A549 (cell line): Measurements from ENCODE around the gene SMARCB1. TPM values are rescaled to one million over a fixed set of nuclear protein-coding genes. Genes with fewer than 3 reads are reported as not detected.

Source experiments
- ATAC-seq, 2 experiments: fragments of 200-7000 bp in 1 of 2; fragments of >200 bp in 1 of 2; cut with Nextera tagmentation in 1 of 2; cut with Tn5 transposase in 1 of 2; 3 replicates each; pipeline versions ENCODE4 v1.8.0 to v1.9.1; 2018 to 2020; ENCODE audit warnings: mild to moderate bottlenecking in 1 of 2, moderate library complexity in 1 of 2
- CTCF ChIA-PET: fragments of 300-600 bp; sonication (Branson Sonifier 250); formaldehyde crosslinking; extraction: SDS; loops from one replicate; lab custom pipeline; 2021; ENCODE audit warnings: antibody characterized with exemption, inconsistent platforms; lab: Yijun Ruan, JAX
- POLR2A ChIA-PET: fragments of 350-600 bp; formaldehyde crosslinking; extraction: SDS; loops from one replicate; lab custom pipeline; 2021; ENCODE audit warnings: antibody characterized with exemption, inconsistent platforms; lab: Yijun Ruan, JAX
- DNase-seq, 2 experiments: peaks; one replicate each; pipeline versions ENCODE4 v3.0.0 to v3.0.0-alpha.2; 2011 to 2016; ENCODE audit warnings: low read depth in 1 of 2, low spot score in 1 of 2
- FAIRE-seq: peaks from 2 replicates; lab custom pipeline; 2011; peaks lifted over from hg19 to GRCh38; lab: Jason Lieb, UNC
- H3K27ac ChIP-seq, 2 experiments: fragments of >200 bp; sonication (Bioruptor Twin); formaldehyde crosslinking; 3 replicates each; pipeline ENCODE4 v1.5.1; 2016 to 2017
- H3K4me1 ChIP-seq: fragments of >200 bp; sonication (Bioruptor Twin); formaldehyde crosslinking; 3 replicates; pipeline ENCODE4 v1.6.1; 2016
- H3K4me2 ChIP-seq: fragments of >200 bp; sonication (Bioruptor Twin); formaldehyde crosslinking; 3 replicates; pipeline ENCODE4 v1.6.1; 2016
- H3K4me3 ChIP-seq: fragments of >200 bp; sonication (Bioruptor Twin); formaldehyde crosslinking; 3 replicates; pipeline ENCODE4 v1.5.1; 2016
- H3K9me3 ChIP-seq: fragments of >200 bp; sonication (Bioruptor Twin); formaldehyde crosslinking; 3 replicates; pipeline ENCODE4 v1.6.1; 2016
- CBX2 ChIP-seq: fragments of 200-600 bp; sonication (generic); IDR thresholded peaks from 2 replicates; pipeline ENCODE4 v1.6.1; 2016; ENCODE audit warnings: low read depth, mild to moderate bottlenecking, borderline replicate concordance
- CHD4 ChIP-seq: fragments of 200-600 bp; sonication (generic); IDR thresholded peaks from 2 replicates; pipeline ENCODE4 v1.6.1; 2016; ENCODE audit warnings: antibody characterized with exemption, mild to moderate bottlenecking, borderline replicate concordance
- E2F6 ChIP-seq: IDR thresholded peaks from 2 replicates; pipeline ENCODE4 v1.6.1; 2012; ENCODE audit warnings: low read depth, borderline replicate concordance
- FOSB ChIP-seq: fragments of 250-450 bp; sonication (Bioruptor Pico); IDR thresholded peaks from 2 replicates; pipeline ENCODE4 v1.5.0; 2020; ENCODE audit warnings: mild to moderate bottlenecking, moderate library complexity
- FOSL2 ChIP-seq, 2 experiments: fragments of 450-650 bp in 1 of 2; fragments of >200 bp in 1 of 2; sonication (Bioruptor Twin) in 1 of 2; formaldehyde crosslinking; IDR thresholded peaks; 2 replicates each; pipeline versions ENCODE4 v1.5.0 to v1.6.1; 2016 to 2020; ENCODE audit warnings: mild to moderate bottlenecking in 1 of 2, moderate library complexity in 1 of 2
- GATA3 ChIP-seq: IDR thresholded peaks from 2 replicates; pipeline ENCODE4 v1.6.1; 2012; ENCODE audit warnings: borderline replicate concordance
- HEYL ChIP-seq: fragments of 250-450 bp; sonication (Bioruptor Pico); IDR thresholded peaks from 2 replicates; pipeline ENCODE4 v1.8.0; 2021; ENCODE audit warnings: mild to moderate bottlenecking, moderate library complexity
- HOXB13 ChIP-seq: fragments of 250-450 bp; sonication (Bioruptor Pico); IDR thresholded peaks from 2 replicates; pipeline ENCODE4 v1.5.0; 2020; ENCODE audit warnings: low read depth, mild to moderate bottlenecking, moderate library complexity
- JUN ChIP-seq, 2 experiments: fragments of >200 bp; sonication (Bioruptor Twin); formaldehyde crosslinking; IDR thresholded peaks; 2 replicates in 1 of 2; 3 replicates in 1 of 2; pipeline ENCODE4 v1.6.1; 2016 to 2017
- JUNB ChIP-seq: fragments of >200 bp; sonication (Bioruptor Twin); formaldehyde crosslinking; IDR thresholded peaks from 2 replicates; pipeline ENCODE4 v1.6.1; 2016
- KDM1A ChIP-seq: fragments of 200-600 bp; sonication (generic); IDR thresholded peaks from 2 replicates; pipeline ENCODE4 v1.6.1; 2016; ENCODE audit warnings: low read depth, mild to moderate bottlenecking
- KDM5A ChIP-seq: fragments of 200-600 bp; sonication (generic); IDR thresholded peaks from 2 replicates; pipeline ENCODE4 v1.6.1; 2016; ENCODE audit warnings: antibody characterized with exemption, mild to moderate bottlenecking
- MAFK ChIP-seq: fragments of 450-650 bp; IDR thresholded peaks from 2 replicates; pipeline ENCODE4 v1.6.1; 2014; ENCODE audit not compliant: partially characterized antibody
- MAZ ChIP-seq: fragments of 150-350 bp; IDR thresholded peaks from 2 replicates; pipeline ENCODE4 v1.6.1; 2014; ENCODE audit warnings: antibody characterized with exemption, low read depth, low read length, borderline replicate concordance
- MYC ChIP-seq: IDR thresholded peaks from 2 replicates; pipeline ENCODE4 v1.6.1; 2012; ENCODE audit warnings: mild to moderate bottlenecking, inconsistent platforms, low read length, improper control_type of control experiment, borderline replicate concordance
- POLR2AphosphoS2 ChIP-seq: conservative IDR thresholded peaks from 2 replicates; pipeline ENCODE4 v1.6.1; 2012; ENCODE audit warnings: low read length, improper control_type of control experiment, inconsistent platforms
- REST ChIP-seq: fragments of 200-600 bp; sonication (generic); IDR thresholded peaks from 2 replicates; pipeline ENCODE4 v1.6.1; 2016; ENCODE audit warnings: antibody characterized with exemption, mild to moderate bottlenecking, moderate library complexity
- SREBF2 ChIP-seq: fragments of 450-650 bp; IDR thresholded peaks from 2 replicates; pipeline ENCODE4 v1.6.1; 2014; ENCODE audit warnings: mild to moderate bottlenecking, moderate library complexity
- TP53 ChIP-seq: fragments of 250-450 bp; sonication (Bioruptor Pico); IDR thresholded peaks from 2 replicates; pipeline ENCODE4 v1.5.0; 2021; ENCODE audit warnings: mild to moderate bottlenecking, moderate library complexity
- USF2 ChIP-seq: fragments of 450-650 bp; IDR thresholded peaks from 2 replicates; pipeline ENCODE4 v1.6.1; 2014; ENCODE audit warnings: antibody characterized with exemption
- ZFP36 ChIP-seq: fragments of 450-650 bp; IDR thresholded peaks from 2 replicates; pipeline ENCODE4 v1.6.1; 2014; ENCODE audit warnings: borderline replicate concordance; ENCODE audit not compliant: partially characterized antibody
- WGBS: methylation state at CpG from one replicate; pipeline ENCODE4 v1.1.6; 2017; ENCODE audit errors: missing lambda C conversion rate; 5-methylcytosine and 5-hydroxymethylcytosine counted together
- polyA plus RNA-seq, 4 experiments: library from polyadenylated mRNA; depleted of rRNA in 3 of 4; stranded (reverse); fragments of >200 nt; fragmentation: RNase III in 1 of 4; extraction: RNeasy Plus Mini Kit Qiagen cat#74134 plus additional on column Dnase treatment in 1 of 4; gene quantifications; 2 replicates in 3 of 4; 3 replicates in 1 of 4; pipeline ENCODE4 v1.2.3, GENCODE V29; 2011 to 2017

Gene SMARCB1
- polyA plus RNA-seq, 2 of the 4 experiments (the other 2 are of a cell fraction): 65.6 to 133 TPM

GRCh38 chr22:23755711-23756110 lies 31.1 kb upstream of the SMARCB1 start:
- ATAC-seq: no peak
- H3K9me3 ChIP-seq: no peaks in the 10 kb centered on the region
- no peaks in the 10 kb centered on the region; the same call in 2 of the 3 replicates for H3K4me1 ChIP-seq
- POLR2A ChIA-PET: no interaction called here
- no peak overlapping the region for H3K27ac ChIP-seq
- FAIRE-seq: no peak
- TF ChIP-seq REST (no peak), JUNB (no peak), HEYL (CRISPR knock-in tag) (no peak), KDM5A (no peak), CHD4 (no peak), MAFK (no peak), E2F6 (no peak), JUN (IDR thresholded peaks at IDR 0.05) (no peak), USF2 (no peak), KDM1A (no peak), MYC (no peak), FOSL2 (IDR thresholded peaks at IDR 0.05) (no peak), FOSL2 (CRISPR knock-in tag; IDR thresholded peaks at IDR 0.05) (no peak)
- DNase-seq: no peak
- CTCF ChIA-PET: interaction anchor here (1.2 to 2.1 kb wide), 2 partner anchors 12 to 94 kb away, joined by 4 to 7 read pairs; partner anchors contain the start of gene CHCHD10
- no peak overlapping the region for H3K4me3 ChIP-seq
- WGBS: 80% methylated on average over 8 of the region's 8 CpGs
- no peak overlapping the region for H3K4me2 ChIP-seq

GRCh38 chr22:23756891-23757290 lies 29.9 kb upstream of the SMARCB1 start:
- ChIA-PET POLR2A (no interaction called here), CTCF (interaction anchor here (3.2 kb wide), 1 partner anchor 11 kb away, joined by 22 read pairs; the partner anchor contains the start of gene CHCHD10)
- Histone ChIP-seq H3K4me1 (no peaks in the 10 kb centered on the region; the same call in 2 of the 3 replicates), H3K27ac (no peak overlapping the region), H3K4me3 (no peak overlapping the region), H3K4me2 (no peak overlapping the region), H3K9me3 (no peaks in the 10 kb centered on the region)
- no peak for FAIRE-seq
- WGBS: 84% methylated on average over 4 of the region's 4 CpGs
- no peak for DNase-seq
- TF ChIP-seq TP53 (CRISPR knock-in tag) (no peak), MYC (no peak), FOSB (CRISPR knock-in tag) (no peak), POLR2AphosphoS2 (no peak), ZFP36 (no peak), SREBF2 (no peak), CBX2 (no peak), MAZ (no peak), GATA3 (no peak), HOXB13 (CRISPR knock-in tag) (no peak), MAFK (no peak)
- ATAC-seq: no peak
